Islet precursor cell (in vitro differentiated cells): ENCODE measurements around the gene NR0B1.

Source experiments
- DNase-seq: peaks from one replicate; pipeline ENCODE4 v3.0.0-alpha.2; 2018

The NR0B1 gene

DNA sequence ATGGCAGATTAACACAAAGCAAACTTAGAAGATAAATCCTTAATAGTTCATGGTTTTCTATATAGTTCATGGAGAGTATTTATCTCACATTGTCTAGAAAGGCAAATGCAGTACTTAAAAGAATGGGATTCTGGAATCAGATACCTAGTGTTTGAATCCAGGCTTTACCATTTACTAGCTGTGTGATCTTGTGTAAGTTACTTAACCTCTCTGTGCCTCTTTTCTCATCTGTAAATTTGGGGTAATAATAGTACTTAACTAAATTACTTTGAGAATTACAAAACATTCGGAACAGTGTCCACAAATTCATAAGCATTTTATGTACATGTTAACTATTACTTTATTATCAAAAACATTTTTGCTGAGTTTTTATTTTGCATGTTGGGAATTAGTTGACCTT, 46.4 kb downstream of the NR0B1 start:
- no peak for DNase-seq

GRCh38 chrX:30261012-30261411, 48.2 kb downstream of the NR0B1 start:
- DNase-seq: no peak

- no peak for DNase-seq
These were observed 49.3 kb downstream of the NR0B1 start for GRCh38 chrX:30259927-30260326.
